CD14-positive monocyte (primary cell): ENCODE results near the gene HESX1. TPM values are rescaled to one million over a fixed set of nuclear protein-coding genes. Genes with fewer than 3 reads are reported as not detected.

Experiments
- DNase-seq, 3 donors: peaks; one replicate each; pipeline ENCODE4 v3.0.0-alpha.2; 2011 to 2022
- H2AFZ ChIP-seq: 2 replicates; pipeline ENCODE4 v1.6.0; 2012; ENCODE audit warnings: mild to moderate bottlenecking, low read depth, low read length, inconsistent platforms; ENCODE audit not compliant: insufficient read depth, poor library complexity, severe bottlenecking
- H3K27ac ChIP-seq, 2 donors: 1 replicate in 1 of 2; 2 replicates in 1 of 2; pipeline ENCODE4 v1.5.1; 2012 to 2013; ENCODE audit warnings: low read length in 2 of 2, control low read depth in 1 of 2, inconsistent platforms in 1 of 2, low read depth in 1 of 2, mild to moderate bottlenecking in 1 of 2
- H3K27me3 ChIP-seq, 2 donors: one replicate each; pipeline versions ENCODE4 v1.6.0 to v1.6.1; 2011 to 2013; ENCODE audit warnings: low read length in 2 of 2; ENCODE audit not compliant: control insufficient read depth in 2 of 2, insufficient read depth in 2 of 2
- H3K36me3 ChIP-seq, 2 donors: replicated peaks in 1 of 2; 1 replicate in 1 of 2; 2 replicates in 1 of 2; pipeline versions ENCODE4 v1.5.1 to v1.6.1; 2012 to 2013; ENCODE audit warnings: low read length in 2 of 2, control low read depth in 1 of 2, inconsistent platforms in 1 of 2, mild to moderate bottlenecking in 1 of 2; ENCODE audit not compliant: insufficient read depth in 2 of 2, control insufficient read depth in 1 of 2
- H3K4me1 ChIP-seq, 2 donors: 1 replicate in 1 of 2; 2 replicates in 1 of 2; pipeline versions ENCODE4 v1.5.1 to v1.6.1; 2012 to 2013; ENCODE audit warnings: low read length in 2 of 2, control low read depth in 1 of 2, inconsistent platforms in 1 of 2, mild to moderate bottlenecking in 1 of 2, moderate library complexity in 1 of 2; ENCODE audit not compliant: insufficient read depth in 2 of 2, control insufficient read depth in 1 of 2
- H3K4me2 ChIP-seq: replicated peaks from 2 replicates; pipeline ENCODE3; 2012; ENCODE audit warnings: low read length, moderate library complexity, mild to moderate bottlenecking; ENCODE audit not compliant: poor library complexity, severe bottlenecking; ENCODE audit errors: extremely low read depth
- H3K4me3 ChIP-seq, 3 experiments: fragments of 200-600 bp in 1 of 3; sonication (generic) in 1 of 3; replicated peaks in 1 of 3; 1 replicate in 2 of 3; 2 replicates in 1 of 3; pipeline ENCODE4 v1.5.1; 2011 to 2013; ENCODE audit warnings: low read length in 3 of 3, mild to moderate bottlenecking in 3 of 3, control low read depth in 2 of 3, low read depth in 2 of 3, inconsistent platforms in 1 of 3, moderate library complexity in 1 of 3
- H3K79me2 ChIP-seq: 2 replicates; pipeline ENCODE4 v1.6.0; 2012; ENCODE audit warnings: mild to moderate bottlenecking, control low read depth, inconsistent platforms, low read length, moderate library complexity; ENCODE audit not compliant: insufficient read depth
- H3K9ac ChIP-seq: 2 replicates; pipeline ENCODE4 v1.6.0; 2017; ENCODE audit warnings: low read length, mild to moderate bottlenecking; ENCODE audit not compliant: insufficient read depth, poor library complexity, severe bottlenecking
- H3K9me3 ChIP-seq, 2 donors: replicated peaks in 1 of 2; 1 replicate in 1 of 2; 2 replicates in 1 of 2; pipeline versions ENCODE4 v1.5.1 to v1.6.1; 2012 to 2013; ENCODE audit warnings: low read length in 2 of 2, control low read depth in 1 of 2; ENCODE audit not compliant: control insufficient read depth in 1 of 2, insufficient read depth in 1 of 2
- H4K20me1 ChIP-seq: 2 replicates; pipeline ENCODE4 v1.6.0; 2012; ENCODE audit warnings: mild to moderate bottlenecking, low read length, control low read depth, moderate library complexity; ENCODE audit not compliant: insufficient read depth
- H3K27ac Mint-ChIP-seq, 7 donors: one replicate each; pipeline ENCODE4 v1.8.0; 2020; ENCODE audit warnings: mild to moderate bottlenecking in 7 of 7, mixed read lengths in 7 of 7, moderate library complexity in 6 of 7, inconsistent platforms in 2 of 7
- H3K27me3 Mint-ChIP-seq, 3 donors: one replicate each; pipeline ENCODE4 v1.8.0; 2021 to 2022; ENCODE audit warnings: low read depth in 3 of 3, mild to moderate bottlenecking in 3 of 3, mixed read lengths in 3 of 3, moderate library complexity in 3 of 3, inconsistent platforms in 1 of 3
- H3K36me3 Mint-ChIP-seq, 2 donors: one replicate each; pipeline ENCODE4 v1.8.0; 2020; ENCODE audit warnings: mixed read lengths in 2 of 2, inconsistent platforms in 1 of 2, mild to moderate bottlenecking in 1 of 2
- H3K4me1 Mint-ChIP-seq: one replicate; pipeline ENCODE4 v1.8.0; 2020; ENCODE audit warnings: mild to moderate bottlenecking, mixed read lengths
- H3K4me3 Mint-ChIP-seq, 2 donors: one replicate each; pipeline ENCODE4 v1.8.0; 2020; ENCODE audit warnings: mild to moderate bottlenecking in 2 of 2, mixed read lengths in 2 of 2, moderate library complexity in 1 of 2
- H3K9me3 Mint-ChIP-seq, 7 donors: one replicate each; pipeline ENCODE4 v1.8.0; 2020 to 2022; ENCODE audit warnings: mixed read lengths in 7 of 7, mild to moderate bottlenecking in 6 of 7, moderate library complexity in 6 of 7, inconsistent platforms in 2 of 7
- WGBS: methylation state at CpG from one replicate; pipeline ENCODE4 v1.1.5; 2013; ENCODE audit warnings: missing lambda C conversion rate; ENCODE audit not compliant: insufficient coverage; 5-methylcytosine and 5-hydroxymethylcytosine counted together
- intact Hi-C, 2 donors: fragments of 100-400 bp; cut with micrococcal nuclease; formaldehyde crosslinking; loops; one replicate each; pipeline versions ENCODE4 v1.15.0 to v1.15.1; 2023
- polyA plus RNA-seq, 3 donors: library from polyadenylated mRNA; depleted of rRNA in 1 of 3; unstranded in 2 of 3; stranded (reverse) in 1 of 3; fragments of 300-500 nt in 2 of 3; fragments of >200 nt in 1 of 3; fragmentation: Illumina TruSeq in 2 of 3; gene quantifications; 1 replicate in 2 of 3; 2 replicates in 1 of 3; pipeline ENCODE4 v1.2.3, GENCODE V29; 2012 to 2021
- TF ChIP-seq, protein P1 (sequence below): fragments of 200-600 bp; IDR thresholded peaks from one replicate; pipeline ENCODE4 v1.8.0; 2022; ENCODE audit warnings: antibody characterized with exemption, mild to moderate bottlenecking

The HESX1 gene
- polyA plus RNA-seq, 3 donors, result 0.22 to 0.83 (median 0.46) TPM

DNA sequence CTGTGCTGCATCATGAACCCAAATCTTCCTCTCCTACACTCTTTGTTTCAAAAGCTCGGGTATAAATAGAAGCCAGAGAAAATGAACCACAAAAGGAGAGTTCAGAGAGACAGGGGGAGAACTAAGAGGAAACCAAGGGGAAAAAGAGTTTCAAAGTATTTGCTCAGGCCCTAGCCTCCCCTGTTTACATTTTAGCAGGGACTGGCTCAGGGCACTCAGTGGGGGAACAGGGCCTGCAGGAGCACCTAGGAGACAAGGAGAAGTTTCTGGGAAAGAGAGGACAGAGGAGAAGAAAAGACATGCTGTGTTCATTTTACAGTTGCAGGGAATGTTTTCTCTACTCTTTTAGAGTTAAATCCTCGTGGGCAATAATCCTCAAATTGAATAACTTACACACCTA, 26.1 kb downstream of the HESX1 start:
- Histone ChIP-seq H3K36me3 (no peaks in the 10 kb centered on the region), H3K4me1 (peaks cover 36 to 42% of the 10 kb centered on the region in 2 donors), H3K27ac (no peak overlapping the region), H3K27me3 (peaks cover 0 to 13% of the 10 kb centered on the region in 2 donors), H3K4me2 (no peak overlapping the region), H3K9me3 (no peaks in the 10 kb centered on the region), H3K9ac (no peak overlapping the region), H2AFZ (peak overlapping the region; percentile 19), H4K20me1 (no peaks in the 10 kb centered on the region), H3K79me2 (no peaks in the 10 kb centered on the region), H3K4me3 (no peak overlapping the region)
- H3K4me1 Mint-ChIP-seq, result peaks cover 45% of the 10 kb centered on the region
- peaks cover 8 to 15% (median 10%) of the 10 kb centered on the region in 3 donors for H3K27me3 Mint-ChIP-seq
- WGBS, result no CpG with 5 or more reads among the region's 2 CpGs
- TF ChIP-seq, protein P1, sequence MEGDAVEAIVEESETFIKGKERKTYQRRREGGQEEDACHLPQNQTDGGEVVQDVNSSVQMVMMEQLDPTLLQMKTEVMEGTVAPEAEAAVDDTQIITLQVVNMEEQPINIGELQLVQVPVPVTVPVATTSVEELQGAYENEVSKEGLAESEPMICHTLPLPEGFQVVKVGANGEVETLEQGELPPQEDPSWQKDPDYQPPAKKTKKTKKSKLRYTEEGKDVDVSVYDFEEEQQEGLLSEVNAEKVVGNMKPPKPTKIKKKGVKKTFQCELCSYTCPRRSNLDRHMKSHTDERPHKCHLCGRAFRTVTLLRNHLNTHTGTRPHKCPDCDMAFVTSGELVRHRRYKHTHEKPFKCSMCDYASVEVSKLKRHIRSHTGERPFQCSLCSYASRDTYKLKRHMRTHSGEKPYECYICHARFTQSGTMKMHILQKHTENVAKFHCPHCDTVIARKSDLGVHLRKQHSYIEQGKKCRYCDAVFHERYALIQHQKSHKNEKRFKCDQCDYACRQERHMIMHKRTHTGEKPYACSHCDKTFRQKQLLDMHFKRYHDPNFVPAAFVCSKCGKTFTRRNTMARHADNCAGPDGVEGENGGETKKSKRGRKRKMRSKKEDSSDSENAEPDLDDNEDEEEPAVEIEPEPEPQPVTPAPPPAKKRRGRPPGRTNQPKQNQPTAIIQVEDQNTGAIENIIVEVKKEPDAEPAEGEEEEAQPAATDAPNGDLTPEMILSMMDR, result no peak
- H3K27ac Mint-ChIP-seq, result peak overlapping the region in 1 of 7 donors; percentile 18
- H3K4me3 Mint-ChIP-seq, result no peak overlapping the region
- H3K9me3 Mint-ChIP-seq, result peaks cover 0 to 9% (median 7%) of the 10 kb centered on the region in 7 donors
- DNase-seq, result no peak
- intact Hi-C loops, result no loop called here
- H3K36me3 Mint-ChIP-seq, result no peaks in the 10 kb centered on the region

DNA sequence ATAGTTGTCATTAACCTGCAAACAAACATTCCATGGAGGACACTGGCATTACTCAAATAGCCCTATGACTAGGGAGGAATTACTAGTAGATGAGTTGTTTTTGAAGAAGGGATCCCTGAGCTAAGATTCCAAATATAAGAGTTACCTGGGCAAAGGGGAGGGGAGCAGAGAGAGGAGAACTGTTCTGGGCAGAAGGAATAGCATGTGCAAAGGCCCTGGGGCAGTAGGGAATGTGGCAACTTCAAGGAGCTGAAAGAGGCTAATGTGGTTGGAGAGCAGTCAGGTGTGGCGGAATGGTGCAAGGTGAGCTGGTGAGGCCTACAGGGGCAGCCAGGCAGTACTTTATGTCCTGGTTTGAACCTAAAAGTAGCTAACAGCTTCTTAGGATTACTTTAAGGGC, 28.8 kb downstream of the HESX1 start:
- Histone ChIP-seq H3K79me2 (no peaks in the 10 kb centered on the region), H3K9ac (no peak overlapping the region), H3K4me2 (no peak overlapping the region), H3K36me3 (no peaks in the 10 kb centered on the region), H3K27ac (no peak overlapping the region), H3K27me3 (peaks cover 22 to 37% of the 10 kb centered on the region in 2 donors), H3K4me3 (no peak overlapping the region), H2AFZ (no peak overlapping the region), H3K9me3 (no peaks in the 10 kb centered on the region), H4K20me1 (no peaks in the 10 kb centered on the region), H3K4me1 (peaks cover 33% of the 10 kb centered on the region in 2 donors)
- Mint-ChIP-seq H3K4me1 (peaks cover 37% of the 10 kb centered on the region), H3K27ac (no peak overlapping the region), H3K4me3 (no peak overlapping the region), H3K36me3 (no peaks in the 10 kb centered on the region), H3K27me3 (peaks cover 31 to 39% (median 35%) of the 10 kb centered on the region in 3 donors), H3K9me3 (peaks cover 0 to 5% (median 0%) of the 10 kb centered on the region in 7 donors)
- 100% methylated on average over 1 of the region's 1 CpG for WGBS
- DNase-seq, result no peak
- intact Hi-C loops, result no loop called here
- TF ChIP-seq, protein P1, result no peak
